Measurements from ENCODE around the gene GPT2.

Gene GPT2

GRCh38 chr16:46899443-46900143 is 15.4 kb downstream of the GPT2 start:
- no peak for DNase-seq

- DNase-seq = no peak
Observed at GRCh38 chr16:46900455-46901235, 16.5 kb downstream of the GPT2 start.

GRCh38 chr16:46901709-46902108 is 17.5 kb downstream of the GPT2 start:
- DNase-seq = no peak

DNA sequence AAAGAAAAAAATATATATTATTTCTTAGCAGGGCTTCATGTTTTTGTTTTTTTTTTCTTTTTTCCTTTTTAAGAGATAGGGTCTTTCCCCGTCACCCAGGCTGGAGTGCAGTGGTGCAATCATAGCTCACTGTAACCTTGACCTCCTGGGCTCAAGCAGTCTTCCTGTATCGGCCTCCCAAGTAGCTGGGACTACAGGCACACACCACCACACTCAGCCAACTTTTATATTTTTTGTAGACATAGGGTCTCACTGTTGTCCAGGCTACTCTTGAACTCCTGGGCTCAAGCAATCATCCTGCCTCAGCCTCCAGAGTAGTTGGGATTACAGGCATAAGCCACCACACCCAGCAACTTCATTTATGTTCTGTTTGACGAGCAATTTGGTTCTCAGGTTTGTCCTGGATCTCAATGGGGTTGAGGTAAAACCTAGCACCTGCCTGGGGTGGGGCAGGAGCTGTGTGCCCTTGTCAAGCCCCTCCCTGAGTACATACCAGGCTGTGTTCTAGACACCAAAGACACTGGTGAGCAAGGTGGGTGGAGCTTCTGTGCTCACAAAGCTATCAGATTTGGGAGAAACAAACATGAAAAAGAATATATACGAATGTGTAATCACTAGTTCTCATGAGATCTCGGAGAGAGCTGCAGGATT is 19.2 kb downstream of the GPT2 start:
- DNase-seq = no peak

DNA sequence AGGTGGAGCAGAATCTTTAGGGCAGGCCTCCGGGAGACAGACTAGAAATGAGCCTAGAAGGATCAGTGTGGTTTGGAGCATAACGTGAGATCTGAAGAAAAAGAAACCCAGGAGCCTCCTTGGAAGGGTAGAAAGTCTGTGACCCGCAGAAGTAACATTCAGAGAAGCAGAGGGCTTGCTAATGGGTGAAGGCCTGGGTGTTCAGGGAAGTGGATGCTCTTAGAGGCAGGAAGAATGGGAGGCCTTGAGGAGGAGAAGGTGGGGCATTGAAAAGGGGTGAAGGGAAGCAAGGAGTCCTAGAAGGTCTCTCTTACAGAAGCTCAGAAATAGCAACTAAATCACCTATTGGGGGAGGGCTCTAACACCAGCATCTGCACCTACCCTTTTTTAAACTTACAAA is 20.3 kb downstream of the GPT2 start:
- no peak for DNase-seq

GRCh38 chr16:46906360-46907060 is 22.3 kb downstream of the GPT2 start:
- no peak for DNase-seq

DNA sequence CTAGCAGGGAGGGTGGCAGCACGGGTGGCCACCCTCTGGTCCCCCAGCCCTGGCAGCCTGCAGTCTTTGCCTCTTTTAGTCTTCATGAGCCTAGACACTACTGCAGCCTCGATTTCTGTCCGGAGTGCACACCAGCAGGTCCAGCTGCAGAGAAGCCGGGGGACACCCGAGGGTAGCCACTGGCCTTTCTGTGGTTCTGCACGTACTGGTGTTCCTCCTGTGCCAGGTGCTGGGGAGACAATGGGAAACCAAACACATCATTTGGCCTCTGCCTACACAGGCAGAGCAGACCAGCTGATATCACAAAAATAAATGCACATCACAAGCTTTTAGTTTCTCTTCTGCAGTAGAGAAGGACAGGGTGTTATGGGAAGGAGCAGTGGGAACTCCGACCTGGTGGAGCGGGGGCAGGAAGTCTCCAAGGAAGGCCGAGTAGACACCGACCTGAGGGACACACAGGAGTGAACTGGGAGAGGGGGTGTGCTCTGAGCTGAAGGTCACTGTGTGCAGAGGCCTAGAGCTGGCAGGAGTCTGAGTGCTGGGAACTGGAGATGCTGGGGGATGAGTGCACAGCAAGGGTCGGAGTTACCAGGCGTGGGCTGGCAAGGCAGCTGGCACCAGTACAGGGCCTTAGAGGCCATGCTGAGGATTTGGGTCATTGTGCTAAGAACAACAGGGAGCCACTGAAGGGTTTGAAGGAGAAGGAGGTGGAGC is 23.1 kb downstream of the GPT2 start:
- DNase-seq = no peak

DNA sequence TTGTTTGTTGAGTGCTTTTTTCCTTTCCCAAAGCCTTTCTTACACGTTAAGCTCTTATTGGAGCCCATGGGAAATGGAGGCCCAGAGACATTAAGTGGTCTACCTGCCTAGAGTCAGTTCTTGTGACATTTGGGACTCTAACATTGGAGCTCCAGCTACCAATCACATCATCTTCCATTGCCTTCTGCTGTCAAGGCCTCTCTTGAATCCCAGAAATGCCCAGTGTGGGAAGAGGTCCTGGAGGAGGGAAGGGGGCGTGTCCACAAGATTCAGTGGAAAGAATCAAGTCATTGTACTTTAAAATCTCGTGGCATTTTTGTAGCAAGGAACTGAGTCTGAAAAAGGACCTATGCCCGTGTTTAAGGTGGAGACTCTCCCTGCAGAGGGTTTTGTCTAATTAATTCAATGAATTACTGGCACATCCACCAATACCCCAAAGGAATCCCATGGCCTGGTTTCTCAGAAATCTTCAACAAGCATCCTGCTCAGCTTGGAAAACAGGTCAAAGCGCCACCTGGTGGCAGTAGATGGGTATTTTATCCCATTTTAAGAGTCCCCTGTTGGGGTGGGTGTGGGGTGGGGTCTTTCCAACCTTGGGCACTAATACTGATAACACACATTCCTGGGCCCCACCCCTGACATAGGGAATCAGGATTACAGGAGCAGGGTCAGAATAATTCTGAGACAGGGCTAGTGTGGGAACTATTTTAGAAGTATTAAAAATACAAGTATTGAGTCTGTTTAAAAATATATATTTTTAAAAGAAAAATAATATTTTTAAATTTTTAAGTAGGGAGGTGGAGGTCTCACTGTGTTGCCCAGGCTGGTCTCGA is 24.6 kb downstream of the GPT2 start:
- peak; percentile 28 to 51 (median 34) for DNase-seq

GRCh38 chr16:46911038-46911437 is 26.9 kb downstream of the GPT2 start:
- DNase-seq = no peak

- DNase-seq = no peak
Observed at GRCh38 chr16:46911650-46912049, 27.5 kb downstream of the GPT2 start.

DNA sequence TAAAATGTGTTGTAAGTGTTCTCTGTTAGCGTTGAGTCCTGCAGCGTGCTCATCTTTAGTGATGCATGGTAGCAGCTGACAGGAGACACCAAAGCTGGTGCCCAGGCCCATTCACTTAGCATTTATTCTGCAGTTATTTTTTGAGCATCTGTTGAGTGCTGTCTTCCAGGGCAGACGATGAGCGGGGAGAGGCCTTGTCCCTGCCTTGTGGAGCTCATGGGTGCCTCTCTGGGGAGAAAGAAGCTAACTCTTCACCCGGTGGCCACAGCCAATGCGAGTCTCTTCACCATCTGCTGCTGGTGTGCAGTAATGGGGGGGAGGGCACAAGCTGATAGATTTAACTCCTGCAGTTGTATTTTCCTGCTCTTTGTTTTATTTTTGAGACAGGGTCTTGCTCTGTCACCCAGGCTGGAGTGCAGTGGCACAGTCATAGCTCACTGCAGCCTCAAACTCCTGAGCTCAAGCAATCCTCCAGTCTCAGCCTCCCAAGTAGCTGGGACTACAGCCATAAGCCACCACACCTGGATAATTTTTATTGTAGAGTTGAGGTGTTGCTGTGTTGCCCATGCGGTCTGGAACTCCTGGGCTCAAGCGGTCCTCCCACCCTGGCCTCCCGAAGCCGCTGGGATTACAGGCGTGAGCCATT is 30.5 kb downstream of the GPT2 start:
- DNase-seq = no peak

DNA sequence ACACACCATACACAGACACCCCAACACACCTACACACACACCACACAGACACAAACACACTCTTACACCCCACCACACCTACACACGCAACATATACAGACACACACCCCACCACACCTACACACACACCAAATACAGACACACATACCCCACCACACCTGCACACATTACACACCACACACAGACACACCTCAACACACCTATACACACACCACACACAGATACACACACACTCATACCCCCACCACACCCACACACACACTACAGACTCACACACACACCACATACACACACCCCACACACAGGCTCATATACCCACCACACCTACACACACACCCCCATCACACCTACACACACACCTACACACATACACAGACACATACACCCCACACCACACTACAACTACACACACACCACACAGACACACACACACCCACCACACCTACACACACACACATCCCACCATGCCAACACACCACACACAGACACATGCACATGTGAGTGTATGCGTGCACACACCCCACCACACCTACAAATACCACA is 31.4 kb downstream of the GPT2 start:
- no peak for DNase-seq

- no peak for DNase-seq
Observed at GRCh38 chr16:46916980-46917379, 32.8 kb downstream of the GPT2 start.

DNA sequence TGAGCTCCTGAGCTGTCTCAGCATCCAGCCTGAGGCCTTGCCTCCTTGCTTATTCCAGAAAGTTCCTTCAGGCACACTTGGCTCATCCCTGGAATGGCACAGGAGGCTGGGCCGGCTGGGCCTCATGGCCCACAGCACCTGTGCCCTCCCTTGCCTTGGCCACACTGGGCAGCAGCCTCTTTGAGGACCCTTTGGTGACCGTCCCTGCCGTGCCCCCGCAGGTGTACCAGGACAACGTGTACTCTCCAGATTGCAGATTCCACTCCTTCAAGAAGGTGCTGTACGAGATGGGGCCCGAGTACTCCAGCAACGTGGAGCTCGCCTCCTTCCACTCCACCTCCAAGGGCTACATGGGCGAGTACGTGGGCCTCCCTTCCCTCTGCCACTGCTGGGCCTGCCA is 34.2 kb downstream of the GPT2 start:
- no peak for DNase-seq

GRCh38 chr16:46918905-46919792 is 35.0 kb downstream of the GPT2 start:
- no peak for DNase-seq

GRCh38 chr16:46920402-46921068 is 36.4 kb downstream of the GPT2 start:
- no peak for DNase-seq

DNA sequence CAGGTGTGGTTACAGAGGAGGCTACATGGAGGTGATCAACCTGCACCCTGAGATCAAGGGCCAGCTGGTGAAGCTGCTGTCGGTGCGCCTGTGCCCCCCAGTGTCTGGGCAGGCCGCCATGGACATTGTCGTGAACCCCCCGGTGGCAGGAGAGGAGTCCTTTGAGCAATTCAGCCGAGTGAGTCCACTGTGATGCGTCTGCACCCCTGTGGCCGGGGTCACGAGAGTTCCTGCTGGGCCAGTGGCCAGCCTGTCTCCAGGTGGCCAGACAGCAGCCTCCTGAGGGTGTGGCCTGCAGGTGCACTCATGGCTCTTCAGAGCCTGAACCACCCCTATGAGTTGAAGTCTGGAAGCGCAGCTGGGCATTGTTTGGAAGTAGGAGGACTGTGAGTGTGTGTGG is 38.1 kb downstream of the GPT2 start:
- no peak for DNase-seq

DNA sequence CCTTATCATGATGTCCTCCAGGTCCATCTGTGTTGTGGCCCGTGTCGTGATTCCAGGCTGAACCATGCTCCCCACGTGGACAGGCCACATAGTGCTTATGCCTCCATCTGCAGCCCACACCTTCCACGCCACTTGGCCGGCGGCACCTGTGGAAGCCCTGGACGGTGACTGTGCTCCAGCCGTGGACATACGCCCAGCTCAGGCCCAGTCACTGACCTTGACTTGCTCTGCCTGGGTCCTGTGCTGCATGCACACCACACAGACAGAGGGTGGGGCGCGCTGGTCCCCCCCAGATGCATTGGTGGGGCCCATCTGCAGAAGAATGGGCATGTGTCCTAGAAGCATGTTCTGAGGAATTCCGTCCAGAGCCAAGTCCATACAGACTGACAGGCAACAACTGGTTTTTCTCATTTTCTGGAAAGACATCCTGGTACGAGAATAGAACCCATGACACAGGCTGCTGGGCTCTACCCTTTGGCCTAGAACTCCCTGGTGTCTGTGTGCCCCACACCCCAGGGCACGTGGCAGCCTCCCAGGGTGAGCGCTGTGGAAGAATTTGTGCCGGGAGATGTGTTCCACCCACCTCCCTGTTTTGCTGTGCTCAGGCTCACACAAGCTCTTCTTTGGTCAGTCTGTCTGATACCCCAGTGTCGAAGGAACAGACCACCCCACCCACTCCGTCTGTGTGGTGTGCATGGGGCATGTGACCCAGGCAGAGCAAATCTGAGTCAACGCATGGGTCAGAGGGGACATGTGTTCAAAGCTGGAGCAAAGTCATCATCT is 39.5 kb downstream of the GPT2 start:
- DNase-seq = no peak
